ENCODE data around the gene NDUFC2.

NDUFC2 gene

GRCh38 chr11:78025378-78025777 lies 54.3 kb downstream of the NDUFC2 start:
- DNase-seq = no peak

DNA sequence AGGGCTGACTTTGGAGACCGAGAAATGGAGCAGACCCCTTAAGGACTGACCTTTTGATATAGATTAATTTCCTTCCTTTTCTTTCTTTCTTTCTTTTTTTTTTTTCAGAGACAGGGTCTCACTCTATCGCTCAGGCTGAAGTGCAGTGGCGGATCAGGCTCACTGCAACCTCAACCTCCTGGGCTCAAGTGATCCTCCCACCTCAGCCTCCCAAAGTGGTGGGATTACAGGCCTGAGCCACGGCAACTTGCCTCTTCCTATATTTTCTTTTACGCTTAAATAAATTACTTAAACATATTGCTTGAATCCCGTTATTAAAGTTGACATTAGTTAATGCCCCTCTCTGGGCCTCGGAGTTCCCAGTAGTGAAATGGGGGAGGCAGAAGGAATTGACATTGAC lies 56.2 kb downstream of the NDUFC2 start:
- DNase-seq = no peak

DNA sequence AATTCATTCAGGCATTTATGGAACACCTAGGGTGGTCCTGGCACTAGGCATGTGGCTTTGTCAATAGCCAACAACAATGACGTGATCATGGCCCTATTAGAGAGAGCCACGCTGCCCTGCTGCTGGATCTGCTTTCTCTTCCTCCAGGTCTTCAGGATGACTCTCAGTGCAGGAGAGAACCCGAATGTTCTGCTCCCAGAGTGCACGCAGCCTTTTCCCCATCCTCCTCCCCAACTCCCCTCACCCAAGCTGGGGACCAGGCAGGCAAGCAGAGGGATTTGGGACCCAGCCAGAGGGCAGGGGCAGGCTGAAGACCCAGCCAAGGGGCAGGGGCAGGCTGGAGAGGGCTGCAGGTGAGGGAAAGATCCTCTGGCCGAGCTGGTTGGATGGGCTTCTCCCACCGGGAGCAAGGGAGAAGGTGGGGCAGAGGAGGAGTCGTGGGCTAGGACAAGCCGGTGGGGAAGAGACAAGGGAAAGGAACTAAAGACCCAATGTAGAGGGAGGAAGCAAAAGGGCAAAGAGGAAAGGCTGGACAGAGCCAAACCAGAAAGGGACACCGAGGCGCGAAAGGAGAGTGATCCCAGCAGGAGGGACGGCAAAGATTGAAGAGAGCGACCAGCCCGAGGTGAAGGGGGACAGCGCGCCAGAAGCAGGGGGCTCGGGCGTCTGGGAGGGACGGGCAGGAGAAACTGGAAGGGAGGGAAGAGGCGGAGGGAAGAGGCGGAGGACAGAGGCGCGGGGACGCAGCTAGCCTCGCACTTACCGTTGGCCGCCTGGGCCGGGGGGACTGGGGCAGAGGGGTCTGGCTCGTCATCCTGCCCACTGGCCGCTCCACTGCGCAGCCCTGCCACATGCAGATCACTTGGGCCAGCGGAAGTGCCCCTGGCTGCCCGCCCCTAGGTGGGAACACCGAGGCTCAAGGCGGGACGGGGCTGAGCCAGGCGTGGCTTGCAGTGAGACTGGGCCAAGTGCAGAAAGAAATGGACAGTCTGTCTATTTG lies 57.0 kb downstream of the NDUFC2 start, which contains the start of gene KCTD14:
TSS of gene KCTD14 (minus strand) at position 880 of the 1,000 bp plus-strand sequence. CDS start at position 853, 27 bp downstream.
- DNase-seq = no peak

GRCh38 chr11:78021611-78022010 lies 58.1 kb downstream of the NDUFC2 start:
- no peak for DNase-seq

- no peak for DNase-seq
These were observed 59.4 kb downstream of the NDUFC2 start for GRCh38 chr11:78020246-78020645.

DNA sequence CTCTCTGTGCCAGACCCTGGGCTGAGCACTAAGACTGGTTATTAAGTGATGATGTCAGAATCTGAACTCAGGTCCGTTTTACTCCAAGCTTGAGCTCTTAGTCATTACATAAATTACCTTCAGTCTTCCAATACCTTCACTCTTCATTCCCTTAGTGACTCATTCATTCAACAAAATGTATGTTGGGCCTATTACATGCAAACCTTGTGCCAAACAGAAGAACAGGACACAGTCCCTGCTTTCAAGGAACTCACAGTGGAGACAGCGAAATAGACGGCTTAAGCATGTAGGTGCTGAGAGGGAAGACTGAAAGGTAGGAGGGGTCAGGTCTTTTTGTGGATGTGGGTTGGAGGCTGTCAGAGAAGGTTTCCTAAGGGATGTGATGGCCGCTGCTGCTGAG lies 59.9 kb downstream of the NDUFC2 start:
- no peak for DNase-seq
